GM06990 (cell line): Measurements from ENCODE around the gene GTF3C1.

Source experiments
- DNase-seq: peaks from one replicate; pipeline ENCODE4 v3.0.0-alpha.2; 2011; ENCODE audit not compliant: insufficient read length; ENCODE audit errors: extremely low read depth
- H3K27me3 ChIP-seq: replicated peaks from 2 replicates; pipeline ENCODE4 v1.6.0; 2011; ENCODE audit warnings: low read length; ENCODE audit not compliant: control insufficient read depth, insufficient read depth
- H3K36me3 ChIP-seq: 2 replicates; pipeline ENCODE4 v1.5.1; 2011; ENCODE audit warnings: low read length; ENCODE audit not compliant: control insufficient read depth, insufficient read depth
- H3K4me3 ChIP-seq: replicated peaks from 2 replicates; pipeline ENCODE4 v1.5.1; 2011; ENCODE audit warnings: low read depth, mild to moderate bottlenecking, control low read depth, low read length
- CTCF ChIP-seq: IDR thresholded peaks from 2 replicates; pipeline ENCODE4 v1.5.1; 2011; ENCODE audit warnings: low read length, control low read depth, mild to moderate bottlenecking, inconsistent platforms; ENCODE audit not compliant: insufficient read depth, poor library complexity, severe bottlenecking

GTF3C1 gene

GRCh38 chr16:27547851-27548250, 1.9 kb downstream of the GTF3C1 start:
- Histone ChIP-seq H3K27me3 (no peaks in the 10 kb centered on the region), H3K4me3 (no peak overlapping the region), H3K36me3 (peaks cover 14% of the 10 kb centered on the region)
- TF ChIP-seq CTCF = no peak
- DNase-seq = no peak

- no peak for TF ChIP-seq CTCF
- peak; percentile 7 for DNase-seq
- no peak overlapping the region for H3K4me3 ChIP-seq
- H3K36me3 ChIP-seq = peaks cover 17% of the 10 kb centered on the region
- no peaks in the 10 kb centered on the region for H3K27me3 ChIP-seq
These were observed 2.6 kb downstream of the GTF3C1 start for GRCh38 chr16:27547134-27547533.

- Histone ChIP-seq H3K4me3 (no peak overlapping the region), H3K36me3 (peaks cover 25% of the 10 kb centered on the region), H3K27me3 (no peaks in the 10 kb centered on the region)
- no peak for TF ChIP-seq CTCF
- DNase-seq = no peak
These were observed 5.0 kb downstream of the GTF3C1 start for GRCh38 chr16:27544671-27545070.

GRCh38 chr16:27543801-27544200, 5.9 kb downstream of the GTF3C1 start:
- no peak overlapping the region for H3K4me3 ChIP-seq
- DNase-seq = no peak
- H3K36me3 ChIP-seq = peaks cover 25% of the 10 kb centered on the region
- no peaks in the 10 kb centered on the region for H3K27me3 ChIP-seq
- TF ChIP-seq CTCF = no peak

GRCh38 chr16:27539636-27540035, 10.1 kb downstream of the GTF3C1 start:
- peaks cover 27% of the 10 kb centered on the region for H3K36me3 ChIP-seq
- H3K4me3 ChIP-seq = no peak overlapping the region
- TF ChIP-seq CTCF = no peak
- no peak for DNase-seq
- no peaks in the 10 kb centered on the region for H3K27me3 ChIP-seq

- Histone ChIP-seq H3K36me3 (peaks cover 25% of the 10 kb centered on the region), H3K4me3 (no peak overlapping the region), H3K27me3 (no peaks in the 10 kb centered on the region)
- peak; percentile 24 for DNase-seq
- no peak for TF ChIP-seq CTCF
These were observed 10.6 kb downstream of the GTF3C1 start for GRCh38 chr16:27539120-27539519.
